ENCODE measurements around the gene CHD9.

The CHD9 gene

GRCh38 chr16:53098526-53099317 is 43.9 kb downstream of the CHD9 start:
- DNase-seq = peak; percentile 95

- DNase-seq = peak; percentile 95
Measured at GRCh38 chr16:53099318-53100130, 44.7 kb downstream of the CHD9 start.

- no peak for DNase-seq
Measured at GRCh38 chr16:53100131-53100748, 45.4 kb downstream of the CHD9 start.

- DNase-seq = no peak
Measured at GRCh38 chr16:53100889-53101288, 46.1 kb downstream of the CHD9 start.

GRCh38 chr16:53103811-53104210 is 49.0 kb downstream of the CHD9 start:
- DNase-seq = no peak

GRCh38 chr16:53105565-53105964 is 50.8 kb downstream of the CHD9 start:
- no peak for DNase-seq

GRCh38 chr16:53111078-53111791 is 56.4 kb downstream of the CHD9 start:
- no peak for DNase-seq

GRCh38 chr16:53112015-53112414 is 57.2 kb downstream of the CHD9 start:
- no peak for DNase-seq

GRCh38 chr16:53115047-53115446 is 60.3 kb downstream of the CHD9 start:
- DNase-seq = no peak

- DNase-seq = no peak
Measured at GRCh38 chr16:53115773-53116172, 61.0 kb downstream of the CHD9 start.

GRCh38 chr16:53121043-53121620 is 66.3 kb downstream of the CHD9 start:
- DNase-seq = no peak

GRCh38 chr16:53121661-53122060 is 66.9 kb downstream of the CHD9 start:
- no peak for DNase-seq

GRCh38 chr16:53123747-53124146 is 69.0 kb downstream of the CHD9 start:
- no peak for DNase-seq

- no peak for DNase-seq
Measured at GRCh38 chr16:53126390-53126789, 71.6 kb downstream of the CHD9 start.

GRCh38 chr16:53129281-53130158 is 74.7 kb downstream of the CHD9 start:
- peak; percentile 45 for DNase-seq

GRCh38 chr16:53130159-53131049 is 75.6 kb downstream of the CHD9 start:
- DNase-seq = peak; percentile 98

- DNase-seq = no peak
Measured at GRCh38 chr16:53131050-53131362, 76.2 kb downstream of the CHD9 start.

GRCh38 chr16:53131363-53132071 is 76.7 kb downstream of the CHD9 start:
- peak; percentile 71 for DNase-seq

- DNase-seq = no peak
Measured at GRCh38 chr16:53132406-53132805, 77.6 kb downstream of the CHD9 start.

- no peak for DNase-seq
Measured at GRCh38 chr16:53135329-53135728, 80.5 kb downstream of the CHD9 start.
